Neuronal stem cell (in vitro differentiated cells): Measurements from ENCODE around the gene SLF2.

Experiments
- DNase-seq: peaks from one replicate; pipeline ENCODE4 v3.0.0-alpha.2; 2013; ENCODE audit warnings: low spot score
- H2AFZ ChIP-seq: one replicate; pipeline ENCODE4 v1.6.1; 2013; ENCODE audit warnings: mild to moderate bottlenecking, low read length, inconsistent platforms
- H2AK5ac ChIP-seq: 2 replicates; pipeline ENCODE4 v1.6.1; 2013; ENCODE audit warnings: low read depth, mild to moderate bottlenecking, inconsistent platforms, low read length, moderate library complexity, mixed read lengths
- H2BK120ac ChIP-seq: 2 replicates; pipeline ENCODE4 v1.6.1; 2013; ENCODE audit warnings: low read depth, mild to moderate bottlenecking, inconsistent platforms, low read length, moderate library complexity, mixed read lengths
- H2BK12ac ChIP-seq: one replicate; pipeline ENCODE4 v1.6.1; 2013; ENCODE audit warnings: low read length, inconsistent platforms
- H2BK15ac ChIP-seq: 2 replicates; pipeline ENCODE4 v1.6.1; 2013; ENCODE audit warnings: mild to moderate bottlenecking, low read length, inconsistent platforms, mixed read lengths
- H2BK5ac ChIP-seq: one replicate; pipeline ENCODE4 v1.6.1; 2013; ENCODE audit warnings: inconsistent platforms, mild to moderate bottlenecking, low read length, moderate library complexity
- H3K14ac ChIP-seq: one replicate; pipeline ENCODE4 v1.6.1; 2013; ENCODE audit warnings: low read length, inconsistent platforms
- H3K18ac ChIP-seq: 2 replicates; pipeline ENCODE4 v1.6.1; 2013; ENCODE audit warnings: low read length, inconsistent platforms
- H3K23ac ChIP-seq: 2 replicates; pipeline ENCODE4 v1.6.1; 2013; ENCODE audit warnings: low read depth, mild to moderate bottlenecking, mixed read lengths, low read length, inconsistent platforms; ENCODE audit not compliant: poor library complexity
- H3K27ac ChIP-seq: replicated peaks from 3 replicates; pipeline ENCODE4 v1.5.1; 2013; ENCODE audit warnings: low read length, inconsistent platforms
- H3K27me3 ChIP-seq, 3 experiments: 2 replicates each; pipeline ENCODE4 v1.6.1; 2013; ENCODE audit warnings: low read length in 3 of 3, mild to moderate bottlenecking in 2 of 3, inconsistent platforms in 1 of 3, low read depth in 1 of 3, mixed read lengths in 1 of 3, moderate library complexity in 1 of 3; ENCODE audit not compliant: control insufficient read depth in 3 of 3, insufficient read depth in 3 of 3
- H3K36me3 ChIP-seq, 2 donors: replicated peaks in 1 of 2; 2 replicates each; pipeline ENCODE4 v1.6.1; 2013; ENCODE audit warnings: low read length in 2 of 2; ENCODE audit not compliant: control insufficient read depth in 2 of 2, insufficient read depth in 2 of 2
- H3K4ac ChIP-seq: 2 replicates; pipeline ENCODE4 v1.6.1; 2013; ENCODE audit warnings: inconsistent platforms, mild to moderate bottlenecking, low read length, moderate library complexity
- H3K4me1 ChIP-seq, 2 donors: 1 replicate in 1 of 2; 2 replicates in 1 of 2; pipeline ENCODE4 v1.6.1; 2013; ENCODE audit warnings: low read length in 2 of 2, low read depth in 1 of 2; ENCODE audit not compliant: control insufficient read depth in 2 of 2, insufficient read depth in 1 of 2
- H3K4me2 ChIP-seq: one replicate; pipeline ENCODE4 v1.6.1; 2013; ENCODE audit warnings: mild to moderate bottlenecking, low read length, inconsistent platforms; ENCODE audit not compliant: insufficient read depth, poor library complexity, severe bottlenecking
- H3K4me3 ChIP-seq, 2 donors: 2 replicates each; pipeline ENCODE4 v1.5.1; 2013; ENCODE audit warnings: low read length in 2 of 2, mild to moderate bottlenecking in 2 of 2, inconsistent platforms in 1 of 2, moderate library complexity in 1 of 2
- H3K79me1 ChIP-seq: one replicate; pipeline ENCODE4 v1.6.1; 2013; ENCODE audit warnings: low read depth, mild to moderate bottlenecking, inconsistent platforms, low read length, moderate library complexity
- H3K9ac ChIP-seq: one replicate; pipeline ENCODE4 v1.6.1; 2013; ENCODE audit warnings: mild to moderate bottlenecking, low read depth, low read length, inconsistent platforms; ENCODE audit not compliant: poor library complexity
- H3K9me3 ChIP-seq, 2 donors: replicated peaks in 1 of 2; 2 replicates each; pipeline versions ENCODE3 to v1.6.1; 2013; ENCODE audit warnings: low read length in 2 of 2, mild to moderate bottlenecking in 2 of 2, inconsistent platforms in 1 of 2, low read depth in 1 of 2, mixed read lengths in 1 of 2, moderate library complexity in 1 of 2; ENCODE audit not compliant: control insufficient read depth in 2 of 2, insufficient read depth in 1 of 2
- H4K8ac ChIP-seq: one replicate; pipeline ENCODE4 v1.6.1; 2013; ENCODE audit warnings: low read depth, mild to moderate bottlenecking, inconsistent platforms, low read length, moderate library complexity
- H4K91ac ChIP-seq: one replicate; pipeline ENCODE4 v1.6.1; 2013; ENCODE audit warnings: low read length, low read depth, mild to moderate bottlenecking, inconsistent platforms; ENCODE audit not compliant: poor library complexity
- WGBS, 2 donors: extraction: QIAGEN DNeasy Blood & Tissue Kit; methylation state at CpG; one replicate each; pipeline ENCODE4 v1.1.7; 2013; ENCODE audit warnings: missing lambda C conversion rate in 2 of 2, mixed read lengths in 1 of 2; ENCODE audit not compliant: insufficient read length in 2 of 2, insufficient replicate concordance in 1 of 2; ENCODE audit errors: extremely low coverage in 2 of 2; 5-methylcytosine and 5-hydroxymethylcytosine counted together

SLF2 gene

GRCh38 chr10:100968863-100969186 lies 56.1 kb downstream of the SLF2 start:
- H3K4ac ChIP-seq = peak overlapping the region; percentile 58
- H2AK5ac ChIP-seq = peak overlapping the region; percentile 82
- H3K4me2 ChIP-seq = peak overlapping the region; percentile 79
- H2BK120ac ChIP-seq = no peak overlapping the region
- H4K8ac ChIP-seq = no peak overlapping the region
- H3K27me3 ChIP-seq = peaks cover 0 to 5% (median 0%) of the 10 kb centered on the region in 3 experiments
- H3K4me3 ChIP-seq = peak overlapping the region; percentile 12 to 74
- H3K14ac ChIP-seq = peak overlapping the region; percentile 33
- peaks cover 2 to 33% of the 10 kb centered on the region in 2 donors for H3K36me3 ChIP-seq
- H3K4me1 ChIP-seq = peaks cover 2 to 18% of the 10 kb centered on the region in 2 donors
- peak overlapping the region; percentile 70 for H2AFZ ChIP-seq
- peak overlapping the region; percentile 25 for H2BK12ac ChIP-seq
- peak overlapping the region; percentile 79 for H3K9ac ChIP-seq
- H3K18ac ChIP-seq = peak overlapping the region; percentile 98
- H3K79me1 ChIP-seq = peaks cover 3% of the 10 kb centered on the region
- WGBS, 2 donors = no CpG with 5 or more reads among the region's 9 CpGs
- H3K23ac ChIP-seq = peak overlapping the region; percentile 75
- no peak overlapping the region for H4K91ac ChIP-seq
- no peak overlapping the region for H2BK5ac ChIP-seq
- DNase-seq = no peak
- H3K27ac ChIP-seq = no peak overlapping the region
- H3K9me3 ChIP-seq = no peaks in the 10 kb centered on the region
- H2BK15ac ChIP-seq = peak overlapping the region; percentile 76

GRCh38 chr10:100969187-100970075 lies 56.7 kb downstream of the SLF2 start, which contains the start of gene SEMA4G:
SEMA4G (plus strand) TSS chr10:100969504; CDS start chr10:100972913, 3,409 bp downstream.
- Histone ChIP-seq H3K4ac (peak within 1 kb of the TSS; percentile 58), H3K18ac (peak within 1 kb of the TSS; percentile 98), H2AFZ (peak within 1 kb of the TSS; percentile 93), H2BK12ac (peak within 1 kb of the TSS; percentile 25), H3K27ac (no peak within 1 kb of the TSS), H4K91ac (no peak within 1 kb of the TSS), H3K9ac (peak within 1 kb of the TSS; percentile 92), H2BK15ac (peak within 1 kb of the TSS; percentile 76), H3K9me3 (no peaks in the 10 kb centered on the region), H3K36me3 (peaks cover 2 to 27% of the 10 kb centered on the region in 2 donors), H3K14ac (peak within 1 kb of the TSS; percentile 73), H2AK5ac (peak within 1 kb of the TSS; percentile 82), H3K27me3 (peaks cover 0 to 5% (median 0%) of the 10 kb centered on the region in 3 experiments), H3K4me3 (peak within 1 kb of the TSS; percentile 47 to 85), H4K8ac (no peak within 1 kb of the TSS), H2BK120ac (no peak within 1 kb of the TSS), H3K23ac (peak within 1 kb of the TSS; percentile 75), H3K4me2 (peak within 1 kb of the TSS; percentile 79), H3K79me1 (peaks cover 3% of the 10 kb centered on the region), H2BK5ac (no peak within 1 kb of the TSS), H3K4me1 (peaks cover 2 to 18% of the 10 kb centered on the region in 2 donors)
- WGBS, 2 donors = no CpG with 5 or more reads among the region's 70 CpGs
- DNase-seq = peak; percentile 56

- Histone ChIP-seq H3K4me3 (peak overlapping the region; percentile 47 to 85), H2BK5ac (no peak overlapping the region), H4K91ac (no peak overlapping the region), H3K9me3 (no peaks in the 10 kb centered on the region), H3K18ac (peak overlapping the region; percentile 95), H3K4me1 (peaks cover 2 to 18% of the 10 kb centered on the region in 2 donors), H3K14ac (peak overlapping the region; percentile 73), H3K27me3 (peaks cover 0 to 5% (median 0%) of the 10 kb centered on the region in 3 experiments), H4K8ac (no peak overlapping the region), H2AK5ac (no peak overlapping the region), H3K36me3 (peaks cover 2 to 19% of the 10 kb centered on the region in 2 donors), H2AFZ (peak overlapping the region; percentile 93), H3K27ac (no peak overlapping the region), H2BK12ac (no peak overlapping the region), H3K23ac (peak overlapping the region; percentile 46), H3K4me2 (peak overlapping the region; percentile 79), H2BK15ac (no peak overlapping the region), H3K79me1 (peaks cover 3% of the 10 kb centered on the region), H3K4ac (no peak overlapping the region), H3K9ac (peak overlapping the region; percentile 47), H2BK120ac (no peak overlapping the region)
- no peak for DNase-seq
- WGBS, 2 donors = no CpG with 5 or more reads among the region's 13 CpGs
Measured at GRCh38 chr10:100970076-100970913, 57.5 kb downstream of the SLF2 start.
